Esophagus squamous epithelium (tissue), 5 donors: Measurements from ENCODE around the gene ZSWIM3. TPM values are rescaled to one million over a fixed set of nuclear protein-coding genes. Genes with fewer than 3 reads are reported as not detected.

Source experiments
- DNase-seq: peaks from one replicate; lab custom pipeline; 2025; lab: John Stamatoyannopoulos, UW
- H3K27ac ChIP-seq, 4 donors: fragments of 200-600 bp; sonication (generic); one replicate each; pipeline ENCODE4 v1.5.1; 2016 to 2019; ENCODE audit warnings: mild to moderate bottlenecking in 1 of 4
- H3K27me3 ChIP-seq, 4 donors: fragments of 200-600 bp; sonication (generic); 1 replicate in 3 of 4; 2 replicates in 1 of 4; pipeline versions ENCODE4 v1.5.1 to v1.6.0; 2017 to 2021; ENCODE audit warnings: antibody characterized with exemption in 1 of 4
- H3K36me3 ChIP-seq, 3 donors: fragments of 200-600 bp; sonication (generic); one replicate each; pipeline ENCODE4 v1.5.1; 2016 to 2019
- H3K4me1 ChIP-seq, 3 donors: fragments of 200-600 bp; sonication (generic); one replicate each; pipeline ENCODE4 v1.5.1; 2017 to 2019
- H3K4me3 ChIP-seq, 4 donors: fragments of 200-600 bp; sonication (generic); 1 replicate in 3 of 4; 2 replicates in 1 of 4; pipeline ENCODE4 v1.5.1; 2016 to 2019; ENCODE audit warnings: mild to moderate bottlenecking in 2 of 4, moderate library complexity in 1 of 4
- H3K9me3 ChIP-seq, 3 donors: fragments of 200-600 bp; sonication (generic); one replicate each; pipeline ENCODE4 v1.5.1; 2016 to 2019
- CTCF ChIP-seq, 6 experiments: fragments of 450-650 bp in 4 of 6; fragments of 200-600 bp in 2 of 6; sonication (generic) in 2 of 6; IDR thresholded peaks; one replicate each; pipeline ENCODE4 v1.5.1; 2016 to 2019; ENCODE audit warnings: antibody characterized with exemption in 6 of 6, mild to moderate bottlenecking in 4 of 6, moderate library complexity in 4 of 6
- POLR2A ChIP-seq, 4 donors: fragments of 450-650 bp; IDR thresholded peaks; one replicate each; pipeline ENCODE4 v1.6.1; 2017; ENCODE audit warnings: antibody characterized with exemption in 4 of 4, mild to moderate bottlenecking in 4 of 4, moderate library complexity in 3 of 4
- WGBS, 2 donors: methylation state at CpG; one replicate each; pipeline ENCODE4 v1.1.5; 2018; 5-methylcytosine and 5-hydroxymethylcytosine counted together
- intact Hi-C: fragments of 100-400 bp; cut with DNase I; formaldehyde crosslinking; loops from one replicate; pipeline ENCODE4 v1.15.0; 2022
- total RNA-seq, 4 donors: library from RNA; depleted of rRNA; stranded (reverse); fragments of >200 nt; gene quantifications; one replicate each; pipeline ENCODE4 v1.1.0, GENCODE V29; 2016
- donor health status: DM: yes; HTN: yes; CAD: no.

Gene ZSWIM3
- total RNA-seq, 4 donors from 2014 or later: 1.1 to 3.2 (median 2.5) TPM

- peak overlapping the region; percentile 28 to 71 (median 56) for H3K27ac ChIP-seq
- no peaks in the 10 kb centered on the region for H3K36me3 ChIP-seq
- H3K27me3 ChIP-seq: no peaks in the 10 kb centered on the region
- peaks cover 12 to 51% (median 28%) of the 10 kb centered on the region in 3 donors for H3K4me1 ChIP-seq
- no peaks in the 10 kb centered on the region for H3K9me3 ChIP-seq
- intact Hi-C loops: no loop called here
- WGBS, 2 donors: 50 to 55% methylated on average over 19 to 20 of the region's 21 CpGs
- H3K4me3 ChIP-seq: peak overlapping the region in 1 of 4 donors; percentile 1
- TF ChIP-seq CTCF (IDR thresholded peaks at IDR 0.05): no peak
- TF ChIP-seq POLR2A (IDR thresholded peaks at IDR 0.05): no peak
- DNase-seq: no peak
These were observed 67.2 kb downstream of the ZSWIM3 start for GRCh38 chr20:45924391-45925261.

GRCh38 chr20:45925821-45926506, 68.5 kb downstream of the ZSWIM3 start:
- H3K27me3 ChIP-seq: no peaks in the 10 kb centered on the region
- H3K9me3 ChIP-seq: no peaks in the 10 kb centered on the region
- TF ChIP-seq CTCF (IDR thresholded peaks at IDR 0.05) (no peak), POLR2A (IDR thresholded peaks at IDR 0.05) (no peak)
- 56 to 62% methylated on average over 5 to 7 of the region's 9 CpGs for WGBS, 2 donors
- H3K4me1 ChIP-seq: peaks cover 9 to 38% (median 18%) of the 10 kb centered on the region in 3 donors
- peak overlapping the region in 1 of 4 donors; percentile 71 for H3K27ac ChIP-seq
- no peaks in the 10 kb centered on the region for H3K36me3 ChIP-seq
- intact Hi-C loops: no loop called here
- DNase-seq: no peak
- no peak overlapping the region for H3K4me3 ChIP-seq

GRCh38 chr20:45926731-45927070, 69.3 kb downstream of the ZSWIM3 start:
- Histone ChIP-seq H3K4me1 (peaks cover 9 to 37% (median 18%) of the 10 kb centered on the region in 3 donors), H3K36me3 (no peaks in the 10 kb centered on the region), H3K27ac (no peak overlapping the region), H3K4me3 (no peak overlapping the region), H3K9me3 (no peaks in the 10 kb centered on the region), H3K27me3 (no peaks in the 10 kb centered on the region)
- whole genome bisulfite sequencing, 2 donors: 100% methylated on average over 1 of the region's 2 CpGs; no CpG with 5 or more reads in 1 of the 2 donors
- intact Hi-C loops: no loop called here
- no peak for TF ChIP-seq CTCF (IDR thresholded peaks at IDR 0.05)
- no peak for TF ChIP-seq POLR2A (IDR thresholded peaks at IDR 0.05)
- DNase-seq: no peak

GRCh38 chr20:45927071-45927878, 69.9 kb downstream of the ZSWIM3 start:
- H3K4me3 ChIP-seq: no peak overlapping the region
- no peak overlapping the region for H3K27ac ChIP-seq
- no peaks in the 10 kb centered on the region for H3K9me3 ChIP-seq
- H3K27me3 ChIP-seq: no peaks in the 10 kb centered on the region
- no peak for DNase-seq
- H3K36me3 ChIP-seq: peaks cover 0 to under 1% (median 0%) of the 10 kb centered on the region in 3 donors
- intact Hi-C loops: no loop called here
- peaks cover 8 to 31% (median 17%) of the 10 kb centered on the region in 3 donors for H3K4me1 ChIP-seq
- no peak for TF ChIP-seq CTCF (IDR thresholded peaks at IDR 0.05)
- no peak for TF ChIP-seq POLR2A (IDR thresholded peaks at IDR 0.05)
- WGBS, 2 donors: 65 to 81% methylated on average over 11 to 13 of the region's 14 CpGs

Other genes with a start within 250 kb of the ZSWIM3 start
- not detected for gene WFDC10A, start 227.9 kb upstream of the ZSWIM3 start, total RNA-seq
- not detected for gene WFDC9, start 226.3 kb upstream of the ZSWIM3 start, total RNA-seq
- not detected for gene WFDC11, start 187.4 kb upstream of the ZSWIM3 start, total RNA-seq
- gene WFDC13, start 155.6 kb upstream of the ZSWIM3 start, total RNA-seq: not detected
- gene WFDC10B, start 152.6 kb upstream of the ZSWIM3 start, total RNA-seq: not detected
- gene SPINT4, start 135.3 kb upstream of the ZSWIM3 start, total RNA-seq: not detected
- 1 to 10 TPM in 1 of 4 donors, not detected in 3; 1.3 TPM for gene WFDC3, start 65.7 kb upstream of the ZSWIM3 start, total RNA-seq
- 10 to 100 TPM; 13.9 to 23.1 (median 20.3) TPM for gene DNTTIP1, start 65.7 kb upstream of the ZSWIM3 start, total RNA-seq
- 10 to 100 TPM; 17.4 to 54.4 (median 31.2) TPM for gene UBE2C, start 45.0 kb upstream of the ZSWIM3 start, total RNA-seq
- gene TNNC2, start 30.3 kb upstream of the ZSWIM3 start, total RNA-seq: 1 to 10 TPM in 1 of 4 donors, not detected in 3; 1.1 TPM
- gene SNX21, start 23.8 kb upstream of the ZSWIM3 start, total RNA-seq: 10 to 100 TPM; 21.2 to 43.2 (median 37.4) TPM
- 10 to 100 TPM; 27.7 to 35.0 (median 31.1) TPM for gene ACOT8, start 222 bp upstream of the ZSWIM3 start, total RNA-seq
- gene ZSWIM1, start 23.6 kb downstream of the ZSWIM3 start, total RNA-seq: 1 to 10 TPM; 6.6 to 8.8 (median 7.6) TPM
- 1 to 10 TPM in 2 of 4 donors, not detected in 2; 1.1 to 1.3 TPM for gene SPATA25, start 30.0 kb downstream of the ZSWIM3 start, total RNA-seq
- 1 to 10 TPM; 4.1 to 6.5 (median 5.5) TPM for gene NEURL2, start 33.6 kb downstream of the ZSWIM3 start, total RNA-seq
- gene CTSA, start 33.7 kb downstream of the ZSWIM3 start, total RNA-seq: 10 to 100 TPM; 44.5 to 74.8 (median 56.8) TPM
- 100 to 1,000 TPM in 2 of 4 donors, 10 to 100 TPM in 1, 1 to 10 TPM in 1; 5.9 to 248 (median 92.6) TPM for gene PLTP, start 54.5 kb downstream of the ZSWIM3 start, total RNA-seq
- 10 to 100 TPM; 10.4 to 36.8 (median 16.4) TPM for gene PCIF1, start 77.1 kb downstream of the ZSWIM3 start, total RNA-seq
- 10 to 100 TPM; 10.5 to 22.5 (median 19.8) TPM for gene ZNF335, start 114.6 kb downstream of the ZSWIM3 start, total RNA-seq
- under 1 TPM in 3 of 4 donors, not detected in 1; 0.18 to 0.50 (median 0.38) TPM for gene MMP9, start 151.3 kb downstream of the ZSWIM3 start, total RNA-seq
- not detected for gene SLC12A5, start 171.6 kb downstream of the ZSWIM3 start, total RNA-seq
- 10 to 100 TPM; 20.7 to 29.8 (median 22.3) TPM for gene NCOA5, start 232.3 kb downstream of the ZSWIM3 start, total RNA-seq